HG03039 (cell line): Measurements from ENCODE around the gene SLF2.

ENCODE experiments used
- ATAC-seq: cut with Tn5 transposase; IDR thresholded peaks from one replicate; pipeline ENCODE4 v1.9.1; 2021; ENCODE audit warnings: mild to moderate bottlenecking, moderate library complexity; ENCODE audit not compliant: unreplicated experiment

Gene SLF2

GRCh38 chr10:101011517-101012423 is 99.0 kb downstream of the SLF2 start:
- no peak for ATAC-seq

- ATAC-seq, result no peak
Observed at GRCh38 chr10:101012525-101013364, 100.0 kb downstream of the SLF2 start.

- no peak for ATAC-seq
Observed at GRCh38 chr10:101013365-101013825, 100.6 kb downstream of the SLF2 start.

- ATAC-seq, result no peak
Observed at GRCh38 chr10:101014230-101014884, 101.6 kb downstream of the SLF2 start.
